ENCODE results near the gene C11orf65.

C11orf65 gene

DNA sequence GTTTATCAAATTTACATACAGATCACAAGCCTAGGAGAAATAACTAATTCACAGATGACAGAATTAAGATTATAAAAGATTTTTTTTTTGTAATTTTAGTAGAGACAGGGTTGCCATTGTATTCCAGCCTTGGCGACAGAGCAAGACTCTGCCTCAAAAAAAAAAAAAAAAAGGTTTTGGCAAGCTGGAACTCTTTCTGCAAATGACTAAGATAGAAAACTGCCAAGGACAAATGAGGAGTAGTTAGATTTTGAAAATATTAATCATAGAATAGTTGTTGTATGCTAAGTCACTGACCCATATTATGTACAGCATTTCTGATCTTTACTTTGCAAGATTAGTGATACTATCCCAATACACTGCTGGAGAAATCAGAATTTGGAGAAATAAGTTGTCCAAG is 99.2 kb downstream of the C11orf65 start:
- TF ChIP-seq, protein P1, sequence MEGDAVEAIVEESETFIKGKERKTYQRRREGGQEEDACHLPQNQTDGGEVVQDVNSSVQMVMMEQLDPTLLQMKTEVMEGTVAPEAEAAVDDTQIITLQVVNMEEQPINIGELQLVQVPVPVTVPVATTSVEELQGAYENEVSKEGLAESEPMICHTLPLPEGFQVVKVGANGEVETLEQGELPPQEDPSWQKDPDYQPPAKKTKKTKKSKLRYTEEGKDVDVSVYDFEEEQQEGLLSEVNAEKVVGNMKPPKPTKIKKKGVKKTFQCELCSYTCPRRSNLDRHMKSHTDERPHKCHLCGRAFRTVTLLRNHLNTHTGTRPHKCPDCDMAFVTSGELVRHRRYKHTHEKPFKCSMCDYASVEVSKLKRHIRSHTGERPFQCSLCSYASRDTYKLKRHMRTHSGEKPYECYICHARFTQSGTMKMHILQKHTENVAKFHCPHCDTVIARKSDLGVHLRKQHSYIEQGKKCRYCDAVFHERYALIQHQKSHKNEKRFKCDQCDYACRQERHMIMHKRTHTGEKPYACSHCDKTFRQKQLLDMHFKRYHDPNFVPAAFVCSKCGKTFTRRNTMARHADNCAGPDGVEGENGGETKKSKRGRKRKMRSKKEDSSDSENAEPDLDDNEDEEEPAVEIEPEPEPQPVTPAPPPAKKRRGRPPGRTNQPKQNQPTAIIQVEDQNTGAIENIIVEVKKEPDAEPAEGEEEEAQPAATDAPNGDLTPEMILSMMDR (IDR thresholded peaks at IDR 0.05; ENCODE audit: low read depth, low read length): no peak
- H3K4me3 ChIP-seq (ENCODE audit: low read depth, low read length): no peak overlapping the region

DNA sequence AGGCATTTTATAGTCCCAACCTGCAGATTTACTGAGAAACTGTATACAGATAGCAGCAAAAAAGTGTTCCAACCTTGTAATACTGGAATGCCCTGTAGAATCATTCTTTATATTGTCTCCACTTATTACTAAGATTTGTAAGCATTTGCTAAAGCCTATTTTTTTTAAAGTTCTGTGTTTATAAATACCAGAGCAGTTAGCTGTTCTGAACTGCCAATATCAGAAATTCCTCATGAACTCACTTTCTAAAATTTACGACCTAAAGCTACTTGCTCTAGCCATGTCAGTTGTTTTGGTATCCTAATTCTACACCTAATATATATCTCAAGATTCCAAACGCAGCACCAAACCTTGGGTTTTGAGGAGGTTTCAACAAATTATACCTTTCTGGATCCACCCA is 103.2 kb downstream of the C11orf65 start:
- TF ChIP-seq, protein P1 (IDR thresholded peaks at IDR 0.05; ENCODE audit: low read depth, low read length): no peak
- no peak overlapping the region for H3K4me3 ChIP-seq (ENCODE audit: low read depth, low read length)

DNA sequence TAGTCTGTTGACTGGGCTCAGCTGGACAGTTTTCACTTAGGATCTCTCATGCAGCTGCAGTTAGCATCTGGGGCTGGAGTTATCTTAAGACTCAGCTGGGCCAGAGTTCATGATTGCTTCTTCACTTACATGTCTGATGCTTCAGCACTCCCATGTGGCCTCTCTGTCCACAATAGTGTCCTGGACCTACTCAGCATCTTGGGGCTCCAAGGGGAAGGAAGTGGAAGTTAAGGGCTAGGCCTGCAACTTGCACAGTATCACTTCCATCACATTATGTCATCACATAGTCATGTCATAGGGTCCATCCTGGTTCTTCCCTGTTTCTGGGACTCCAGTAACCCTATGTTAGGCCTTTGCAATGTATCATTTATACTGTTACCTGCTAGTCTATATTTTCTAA is 115.9 kb downstream of the C11orf65 start:
- no peak overlapping the region for H3K4me3 ChIP-seq (ENCODE audit: low read depth, low read length)
- TF ChIP-seq, protein P1 (IDR thresholded peaks at IDR 0.05; ENCODE audit: low read depth, low read length): no peak

DNA sequence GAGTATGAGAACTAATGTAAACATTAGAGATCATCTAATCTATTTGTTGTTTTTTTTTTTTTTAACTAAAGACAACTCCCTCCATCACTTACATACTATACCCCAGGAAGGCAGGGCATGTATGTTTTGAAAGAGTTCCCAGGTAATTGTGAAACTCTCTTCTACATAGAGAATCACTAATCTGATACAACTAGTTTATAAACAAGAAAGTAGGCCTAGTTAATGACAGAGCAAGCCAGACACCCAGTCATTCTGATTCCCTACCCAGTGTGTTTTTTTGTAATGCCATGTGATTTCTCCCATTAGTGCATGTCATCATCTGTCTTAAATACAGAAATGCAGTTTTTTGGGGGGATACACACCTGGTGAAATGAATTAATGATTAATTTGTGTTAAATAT is 120.9 kb downstream of the C11orf65 start:
- TF ChIP-seq, protein P1 (IDR thresholded peaks at IDR 0.05; ENCODE audit: low read depth, low read length): no peak

DNA sequence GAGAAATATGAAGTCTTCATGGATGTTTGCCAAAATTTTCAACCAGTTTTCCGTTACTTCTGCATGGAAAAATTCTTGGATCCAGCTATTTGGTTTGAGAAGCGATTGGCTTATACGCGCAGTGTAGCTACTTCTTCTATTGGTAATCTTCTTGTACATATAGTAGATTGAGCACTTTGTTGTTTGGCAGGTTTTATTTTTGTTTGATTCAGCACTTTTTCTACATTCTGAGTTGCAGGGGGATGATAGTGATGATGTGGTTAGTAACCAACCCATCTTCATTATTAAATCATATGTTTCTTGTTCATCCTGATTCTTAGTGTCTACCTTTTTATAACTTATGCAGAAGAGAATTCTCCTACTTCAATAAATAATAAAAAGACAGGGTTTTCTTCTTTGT is 121.6 kb downstream of the C11orf65 start:
- TF ChIP-seq, protein P1 (IDR thresholded peaks at IDR 0.05; ENCODE audit: low read depth, low read length): no peak
- no peak overlapping the region for H3K4me3 ChIP-seq (ENCODE audit: low read depth, low read length)

More for the DNA sequence above, 120.9 kb downstream of the C11orf65 start:
- H3K4me3 ChIP-seq (ENCODE audit: low read depth, low read length): no peak overlapping the region

DNA sequence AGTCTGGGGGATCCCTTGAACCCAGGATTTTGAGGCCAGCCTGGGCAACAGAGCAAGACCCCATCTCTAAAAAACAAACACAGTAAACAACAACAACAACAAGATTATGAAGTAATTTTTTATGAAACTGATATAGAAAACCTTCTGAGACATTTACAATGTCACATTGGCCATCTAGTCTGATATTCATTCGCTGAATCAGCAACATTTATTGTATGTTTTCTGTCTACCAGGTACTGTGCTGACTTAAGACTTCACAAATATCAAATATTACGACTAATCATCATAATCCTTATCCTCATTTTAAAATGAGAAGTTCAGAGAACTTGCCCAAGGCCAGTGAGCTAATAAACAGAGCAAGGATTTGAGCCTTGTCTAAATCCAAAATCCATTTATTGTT is 123.6 kb downstream of the C11orf65 start:
- no peak overlapping the region for H3K4me3 ChIP-seq (ENCODE audit: low read depth, low read length)
- TF ChIP-seq, protein P1 (IDR thresholded peaks at IDR 0.05; ENCODE audit: low read depth, low read length): no peak

DNA sequence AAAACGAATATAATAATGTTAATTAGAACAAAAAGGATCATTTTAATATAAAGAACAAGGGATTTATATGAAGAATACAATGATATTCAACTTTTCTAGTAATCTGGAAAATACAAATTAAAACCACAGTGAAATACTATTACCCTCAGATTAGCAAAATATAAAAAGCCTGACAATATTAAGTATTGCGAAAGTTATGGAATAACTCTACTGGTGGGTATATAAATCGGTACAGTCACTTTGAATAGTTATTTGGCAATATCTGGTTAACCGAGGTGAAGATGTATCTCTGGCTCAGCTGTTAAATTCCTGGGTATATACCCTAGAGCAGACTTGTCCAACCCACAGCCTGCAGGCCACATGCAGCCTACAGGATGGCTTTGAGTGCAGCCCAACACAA is 125.7 kb downstream of the C11orf65 start:
- H3K4me3 ChIP-seq (ENCODE audit: low read depth, low read length): no peak overlapping the region
- TF ChIP-seq, protein P1 (IDR thresholded peaks at IDR 0.05; ENCODE audit: low read depth, low read length): no peak
